HG02870 (cell line): ENCODE data around the gene ECHDC1.

Source experiments
- ATAC-seq: cut with Tn5 transposase; IDR thresholded peaks from one replicate; pipeline ENCODE4 v1.9.1; 2021; ENCODE audit warnings: mild to moderate bottlenecking, moderate library complexity; ENCODE audit not compliant: unreplicated experiment

ECHDC1 gene

DNA sequence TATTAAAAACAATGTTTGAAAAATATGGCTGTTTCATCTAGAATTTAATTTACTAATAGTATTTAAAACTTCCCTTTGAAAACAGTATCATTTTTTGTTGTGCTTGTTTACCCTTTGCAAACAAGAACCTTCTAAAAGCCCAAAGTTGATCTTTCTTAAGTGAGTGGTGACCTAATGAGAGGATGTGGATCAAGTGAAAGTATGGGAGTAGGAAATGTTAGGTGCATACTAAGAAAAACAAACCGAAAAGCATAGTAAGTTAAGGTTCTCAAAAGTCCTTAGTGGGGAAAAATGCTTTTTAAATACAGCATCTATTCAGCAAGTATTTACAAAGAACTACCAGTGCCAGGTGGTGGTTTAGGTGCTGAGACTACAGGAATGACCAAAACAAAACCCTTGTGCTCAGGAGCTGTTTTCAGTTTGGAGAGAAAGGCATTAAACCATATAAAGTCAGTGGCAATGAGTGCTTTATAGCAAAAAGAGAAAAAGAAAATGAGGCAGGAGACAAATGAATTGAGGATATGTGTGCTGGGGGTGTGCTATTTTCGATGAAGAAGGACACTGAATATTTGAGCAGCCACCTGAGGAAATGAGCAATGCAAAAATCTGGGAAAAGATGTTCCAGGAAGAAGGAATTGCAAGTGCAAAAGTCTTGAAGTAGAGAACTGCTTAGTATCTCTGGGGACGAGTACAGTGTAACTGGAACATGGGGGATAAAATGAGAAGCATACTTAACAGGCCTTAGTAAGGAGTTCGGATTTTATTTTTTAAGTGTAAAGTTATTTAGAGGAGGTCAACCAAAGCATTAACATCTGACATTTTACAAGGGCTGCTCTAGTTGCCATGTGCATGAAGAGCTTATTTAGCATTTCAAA is 52.8 kb downstream of the ECHDC1 start:
- ATAC-seq: peak; percentile 46

DNA sequence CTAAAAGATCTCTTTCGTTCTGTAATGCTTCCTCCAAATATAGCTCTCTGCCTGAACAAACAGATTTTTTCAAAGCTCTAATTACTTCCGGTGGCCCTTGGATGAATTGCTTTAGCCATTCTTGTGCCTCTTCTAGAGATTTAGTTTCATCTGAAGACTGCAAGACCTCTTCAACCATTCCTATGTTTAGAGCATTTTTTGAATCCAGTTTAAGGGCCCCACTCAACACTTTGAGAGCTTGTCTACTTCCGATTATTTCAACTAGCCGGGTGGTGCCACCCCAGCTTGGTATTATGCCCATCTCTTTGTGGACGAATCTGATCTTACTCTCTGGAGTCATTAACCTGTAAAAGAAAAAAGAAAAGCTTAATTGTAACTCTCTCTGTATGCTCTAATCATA is 53.5 kb downstream of the ECHDC1 start:
- ATAC-seq: no peak

DNA sequence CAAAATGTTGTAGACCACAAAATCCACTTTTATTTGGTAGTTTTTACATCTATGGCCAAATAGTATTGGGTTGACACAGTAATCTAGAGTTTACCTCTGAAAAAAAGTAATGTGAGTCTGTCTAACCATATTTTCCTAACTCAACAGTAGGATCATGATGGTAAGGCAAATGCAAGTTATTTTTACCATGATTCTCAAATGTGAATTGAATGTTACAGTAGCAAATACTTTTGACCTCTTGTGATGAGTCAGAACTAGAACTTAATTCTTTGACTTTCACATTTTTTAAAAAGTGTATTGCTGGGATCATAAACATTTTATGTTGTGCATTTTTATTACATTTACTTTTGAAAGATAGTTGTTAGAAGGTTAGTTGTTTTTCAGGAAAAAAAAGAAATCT is 54.7 kb downstream of the ECHDC1 start:
- ATAC-seq: no peak

DNA sequence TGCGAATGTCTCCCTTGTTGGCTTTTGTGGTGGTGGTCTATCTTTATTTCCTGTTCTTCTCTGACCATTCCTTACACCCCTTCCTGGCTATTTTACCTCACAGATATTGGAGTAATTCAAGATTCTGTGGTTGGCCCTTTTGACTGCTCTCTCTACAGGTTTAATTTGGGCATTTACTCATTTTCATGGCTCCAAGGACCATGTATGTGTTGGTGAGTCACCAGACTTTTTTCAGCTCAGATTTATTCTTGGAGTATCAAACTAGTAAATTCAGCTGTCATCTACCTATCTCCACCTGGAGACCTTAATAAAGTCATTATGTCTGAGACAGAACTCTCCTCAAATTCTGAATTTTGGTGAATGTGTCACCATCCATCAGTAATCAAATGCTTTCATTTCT is 61.2 kb downstream of the ECHDC1 start:
- no peak for ATAC-seq

DNA sequence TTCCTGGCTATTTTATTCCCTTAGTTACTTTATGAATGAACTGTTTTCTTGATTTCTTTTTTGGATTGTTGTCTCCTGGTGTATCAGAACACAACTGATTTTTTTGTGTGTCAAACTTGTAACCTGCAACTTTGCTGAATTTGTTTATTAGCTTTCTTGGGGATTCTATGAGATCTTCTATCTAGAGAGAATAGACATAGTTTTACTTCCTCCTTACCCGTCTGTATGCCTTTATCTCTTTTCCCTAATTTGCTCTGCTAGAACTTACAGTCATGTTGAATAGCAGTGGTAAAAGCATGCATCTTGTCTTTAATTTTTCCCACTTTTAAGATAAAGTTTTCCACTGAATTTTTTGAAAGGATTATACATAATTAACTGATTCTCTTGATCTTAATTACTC is 63.6 kb downstream of the ECHDC1 start:
- peak; percentile 64 for ATAC-seq

DNA sequence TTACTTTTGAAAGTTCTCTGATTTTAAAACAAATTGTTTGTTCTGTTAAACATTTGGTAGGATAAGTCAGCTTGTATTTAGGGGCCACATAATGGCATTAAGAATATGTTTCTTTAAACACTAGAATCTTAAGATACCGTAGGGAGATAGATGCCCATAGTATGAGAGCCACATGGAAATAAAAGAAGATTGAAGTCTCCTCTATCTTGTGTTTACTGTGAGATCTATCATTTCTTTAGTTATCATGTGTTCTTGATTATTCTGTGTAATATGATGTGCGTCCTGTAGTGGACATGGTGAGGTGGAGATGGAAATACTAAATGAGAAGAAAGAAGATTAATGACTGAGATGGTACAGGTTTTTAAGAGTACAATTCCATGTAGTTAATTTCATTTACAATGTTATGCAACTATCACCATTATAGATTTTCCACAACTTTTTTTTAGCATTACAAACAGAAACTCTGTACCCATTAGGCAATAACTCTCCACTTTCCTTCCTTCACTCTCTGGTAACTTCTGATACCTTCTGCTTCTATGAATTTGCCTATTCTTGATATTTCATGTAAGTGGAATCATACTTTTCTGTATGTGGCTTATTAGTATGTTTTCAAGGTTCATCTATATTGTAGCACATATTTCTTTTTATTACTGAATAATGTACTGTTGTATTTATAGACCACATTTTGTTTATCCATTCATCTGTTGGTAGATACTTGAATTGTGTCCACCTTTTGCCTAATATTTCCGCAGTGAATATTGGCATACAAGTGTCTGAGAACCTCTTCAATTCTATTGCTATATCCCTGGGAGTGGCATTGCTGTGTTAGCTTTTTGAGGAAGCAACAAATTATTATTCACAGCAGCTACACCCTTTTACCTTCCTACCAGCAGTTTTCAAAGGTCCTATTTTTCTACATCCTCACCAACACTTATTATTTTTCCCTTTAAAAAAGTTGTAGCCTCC is 65.2 kb downstream of the ECHDC1 start:
- no peak for ATAC-seq

DNA sequence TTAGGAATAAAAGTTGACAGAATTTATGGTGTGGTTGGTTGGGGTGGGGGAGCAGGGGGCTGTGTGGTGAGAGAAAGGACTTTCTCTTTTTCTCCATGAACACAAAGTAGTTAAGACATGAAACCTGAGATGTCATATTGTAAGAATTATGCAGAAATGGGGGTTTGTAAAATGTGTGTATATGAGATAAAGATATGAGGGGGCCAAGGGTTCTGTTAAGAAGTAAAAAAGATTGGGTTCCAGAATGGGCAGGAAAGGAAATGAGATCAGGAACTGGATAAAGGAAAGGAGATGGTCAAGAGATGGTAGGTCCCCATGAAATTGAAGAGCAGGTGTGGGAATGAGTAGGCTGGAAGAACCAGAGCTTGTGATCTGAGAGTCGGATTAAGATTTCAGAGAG is 67.1 kb downstream of the ECHDC1 start:
- no peak for ATAC-seq

DNA sequence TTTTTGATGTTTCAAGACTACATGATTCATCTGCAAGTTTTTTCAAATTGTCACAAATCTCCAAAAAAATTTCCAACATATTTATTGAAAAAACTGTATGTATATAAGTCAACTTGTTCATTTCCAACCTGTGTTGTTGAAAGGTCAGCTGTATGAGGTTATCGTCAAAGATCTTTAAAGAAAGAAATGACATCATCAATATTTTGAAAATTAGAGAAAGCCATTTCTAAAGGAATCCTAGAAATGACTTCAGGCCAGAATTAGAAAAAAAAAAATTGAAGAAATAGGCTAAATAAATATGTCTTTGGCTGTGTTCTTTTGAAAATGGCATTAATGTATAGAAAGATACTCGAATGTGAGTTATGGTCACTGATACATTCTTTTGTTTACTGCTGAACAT is 69.9 kb downstream of the ECHDC1 start:
- no peak for ATAC-seq

DNA sequence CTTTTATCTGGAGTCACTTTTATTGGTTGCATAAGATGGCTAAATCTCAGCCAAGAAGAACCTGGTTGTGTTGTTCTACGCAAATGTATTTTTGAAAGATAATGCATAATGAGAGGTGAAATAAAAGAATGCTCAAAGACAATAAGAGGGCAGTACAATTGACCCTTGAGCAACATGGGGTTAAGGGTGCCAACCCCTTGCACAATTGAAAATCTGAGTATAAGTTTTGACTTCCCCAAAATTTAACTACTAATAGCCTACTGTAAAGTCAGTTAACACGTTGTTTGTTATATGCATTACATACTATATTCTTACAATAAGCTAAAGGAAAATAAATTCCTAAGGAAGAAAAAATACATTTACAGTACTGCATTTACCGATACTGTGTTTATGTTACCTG is 70.8 kb downstream of the ECHDC1 start:
- ATAC-seq: no peak

DNA sequence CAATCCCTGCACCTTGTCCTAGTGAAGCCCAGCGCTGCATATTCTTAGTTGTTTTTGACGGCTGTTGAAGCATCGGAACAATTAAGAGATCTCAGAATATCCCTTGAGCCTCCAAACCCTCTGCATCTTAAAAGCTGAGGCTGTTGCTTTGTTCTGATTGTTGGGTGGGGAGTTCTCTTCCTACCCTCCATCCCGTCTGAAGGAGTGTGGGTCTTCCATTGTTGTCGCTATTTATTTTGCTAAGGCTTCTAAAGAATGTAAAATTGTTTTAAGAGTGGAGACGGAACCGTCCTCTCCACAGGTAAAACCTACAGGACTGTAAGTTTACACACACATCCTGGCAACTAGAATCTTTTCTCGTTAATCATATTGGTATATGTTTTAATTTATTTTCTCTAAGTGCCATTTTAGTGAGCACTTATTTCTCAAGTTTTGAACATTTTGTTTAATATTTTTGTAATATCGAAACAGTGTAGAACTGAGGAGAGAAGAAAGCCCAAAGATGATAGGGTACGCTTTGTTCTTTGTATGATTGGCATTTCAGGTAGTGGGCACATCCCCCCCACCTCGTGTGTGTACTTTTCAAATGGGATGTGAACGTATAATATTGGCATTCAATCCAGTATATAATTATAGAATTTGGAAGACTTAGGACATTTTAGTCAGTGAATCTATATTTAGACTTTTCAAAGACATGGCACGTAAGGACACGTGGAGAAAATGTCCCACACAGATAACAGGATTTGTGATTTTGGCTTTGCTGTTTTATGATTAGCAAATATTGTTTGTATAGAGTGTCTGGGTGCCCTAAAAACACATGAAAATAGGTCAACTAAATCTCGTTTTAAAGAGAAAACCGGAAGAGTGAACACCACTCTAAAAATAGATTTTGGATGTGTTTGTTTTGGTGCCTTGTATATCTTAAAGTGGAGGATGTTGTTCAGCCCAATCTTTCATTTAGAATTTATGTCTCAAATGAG is 75.5 kb downstream of the ECHDC1 start:
- no peak for ATAC-seq

DNA sequence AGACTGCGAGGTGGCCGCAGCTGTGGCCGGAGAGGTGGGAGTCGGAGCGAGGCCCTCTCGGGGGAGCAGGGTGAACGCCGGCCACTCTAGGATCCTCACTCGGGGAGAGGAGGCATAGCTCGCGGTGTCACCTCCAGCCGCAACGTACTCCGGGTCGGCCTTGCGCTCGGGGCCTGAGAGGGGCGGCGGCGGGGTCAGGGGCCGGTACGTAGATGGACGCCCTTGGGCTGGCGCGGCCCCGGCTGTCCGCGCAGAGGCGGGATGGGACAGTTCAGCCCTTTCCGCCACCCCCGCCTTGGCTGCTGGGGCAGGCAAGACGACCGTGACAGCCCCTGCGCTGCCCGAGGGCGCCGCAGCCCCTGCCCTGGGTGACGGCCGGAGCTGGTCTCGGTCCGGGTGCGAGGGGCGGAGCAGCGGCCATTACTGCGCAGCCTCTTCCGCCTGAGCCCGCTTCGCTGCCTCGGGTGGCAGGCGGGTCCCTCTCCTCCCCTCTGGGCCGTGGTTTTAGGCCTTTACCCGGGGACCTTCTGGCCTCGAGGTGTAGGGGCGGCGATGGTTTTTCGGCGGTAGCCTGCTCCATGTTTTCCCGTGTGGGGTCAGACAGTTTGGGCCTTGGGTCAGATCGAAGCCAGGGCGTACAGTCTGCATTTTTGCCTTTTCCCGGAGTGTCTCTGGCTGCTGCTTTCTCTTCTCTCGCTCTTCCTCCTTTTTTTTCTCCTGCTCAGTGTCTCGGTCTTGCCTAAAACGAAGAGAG is 76.3 kb downstream of the ECHDC1 start:
- ATAC-seq: peak; percentile 78

DNA sequence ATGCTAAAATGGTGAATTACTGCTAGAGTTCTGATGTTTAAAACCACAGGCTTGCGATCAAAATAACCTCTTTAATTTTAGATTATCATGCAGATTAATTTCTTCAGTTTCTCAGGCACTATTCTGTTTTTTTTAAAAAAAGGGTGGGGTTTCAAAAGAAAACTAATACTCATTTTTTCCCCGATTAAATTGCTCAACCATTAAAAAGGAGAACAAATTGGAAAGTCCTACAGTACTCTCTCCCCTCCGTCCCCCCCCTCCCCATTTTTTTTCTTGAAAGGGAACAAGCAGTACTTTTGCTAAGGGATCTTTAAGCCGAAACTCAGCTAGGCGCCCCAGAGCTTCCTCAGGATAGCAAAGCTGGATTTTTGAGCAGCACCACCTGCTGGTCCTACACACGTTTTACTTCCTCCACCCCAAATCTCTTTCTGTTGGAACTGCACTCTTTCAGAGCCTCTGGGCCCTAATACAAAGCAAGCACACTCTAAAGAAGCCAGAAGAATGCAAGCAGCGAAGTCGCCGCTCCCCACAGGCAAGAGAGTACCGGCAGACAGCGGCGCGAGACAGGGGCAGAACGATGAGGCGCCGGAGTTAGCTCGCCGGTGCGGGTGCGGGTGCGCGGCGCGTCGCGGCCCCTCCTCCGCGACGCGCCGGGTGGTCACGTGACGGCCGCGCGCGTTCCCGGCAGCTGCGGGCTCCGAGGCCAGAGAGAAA is 77.1 kb downstream of the ECHDC1 start, which contains the start of gene RNF146:
Gene RNF146, plus strand, starts transcription at position 687 of the 714 bp plus-strand sequence. CDS start 13,475 bp downstream, outside the sequence.
- ATAC-seq: peak; percentile 69

DNA sequence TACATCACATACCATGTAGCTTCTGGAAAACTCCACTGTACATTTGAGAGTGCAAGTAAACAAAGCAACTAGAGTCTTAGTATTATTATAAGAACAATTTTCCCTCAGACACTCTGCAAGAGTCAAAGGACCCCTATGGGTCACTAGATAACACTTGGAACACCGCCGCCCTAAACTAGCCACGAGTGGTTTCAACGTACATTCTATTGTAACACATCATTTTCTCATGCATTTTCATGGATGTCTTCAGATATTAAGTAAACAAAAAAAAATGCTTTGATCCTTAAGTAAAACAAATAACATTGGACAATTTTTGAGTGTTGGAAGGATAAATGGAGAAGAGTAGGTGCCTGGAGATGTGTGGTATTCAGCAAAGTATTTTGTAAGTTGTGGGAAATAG is 79.9 kb downstream of the ECHDC1 start:
- no peak for ATAC-seq

DNA sequence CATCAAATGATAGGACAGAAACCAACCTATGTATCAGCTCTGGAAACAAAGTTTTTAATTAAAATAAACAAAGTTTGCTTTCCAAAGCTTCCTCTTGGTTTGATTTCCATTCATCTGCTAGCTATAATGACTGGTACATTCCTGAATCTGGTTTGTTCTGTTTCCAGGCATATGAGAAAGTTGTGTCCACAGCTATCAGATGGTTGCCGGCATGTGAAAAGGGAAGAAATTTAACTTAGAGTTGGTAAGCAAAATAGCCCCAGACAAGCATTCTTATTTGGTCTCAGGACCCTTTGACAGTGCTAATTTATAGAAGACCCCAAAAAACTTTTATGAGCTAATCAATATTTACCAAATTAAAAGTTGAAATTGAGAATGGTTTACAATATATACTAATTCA is 80.5 kb downstream of the ECHDC1 start:
- ATAC-seq: no peak

DNA sequence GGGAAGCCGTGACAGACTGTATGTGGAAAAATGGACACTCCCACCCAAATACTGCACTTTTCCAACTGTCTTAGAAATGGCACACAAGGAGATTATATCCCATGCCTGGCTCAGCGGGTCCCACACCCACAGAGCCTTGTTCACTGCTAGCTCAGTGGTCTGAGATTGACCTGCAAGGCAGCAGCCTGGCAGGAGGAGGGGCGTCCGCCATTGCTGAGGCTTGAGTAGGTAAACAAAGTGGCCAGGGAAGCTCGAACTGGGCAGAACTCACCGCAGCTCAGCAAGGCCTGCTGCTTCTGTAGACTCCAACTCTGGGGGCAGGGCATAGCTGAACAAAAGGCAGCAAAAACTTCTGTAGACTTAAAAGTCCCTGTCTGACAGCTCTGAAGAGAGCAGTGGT is 88.1 kb downstream of the ECHDC1 start:
- ATAC-seq: no peak

DNA sequence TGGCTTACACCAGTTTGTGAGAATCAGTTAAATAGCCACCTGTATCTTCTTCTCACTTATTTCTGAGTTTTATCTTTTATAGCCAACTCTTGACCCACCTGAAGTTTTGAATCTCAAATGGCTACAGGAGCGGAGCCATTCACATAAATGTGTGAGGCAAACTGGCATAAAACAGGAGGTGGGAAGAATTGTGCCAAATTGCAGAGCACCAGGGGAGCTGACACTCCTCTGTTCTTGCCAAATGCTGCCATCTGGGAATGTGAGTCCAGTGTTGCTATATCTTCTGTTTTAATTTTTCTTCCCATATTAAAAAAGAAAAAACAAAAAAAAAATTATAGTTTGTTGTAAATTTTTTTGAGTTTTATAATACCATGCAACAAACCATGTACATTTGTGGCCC is 93.8 kb downstream of the ECHDC1 start:
- ATAC-seq: no peak

DNA sequence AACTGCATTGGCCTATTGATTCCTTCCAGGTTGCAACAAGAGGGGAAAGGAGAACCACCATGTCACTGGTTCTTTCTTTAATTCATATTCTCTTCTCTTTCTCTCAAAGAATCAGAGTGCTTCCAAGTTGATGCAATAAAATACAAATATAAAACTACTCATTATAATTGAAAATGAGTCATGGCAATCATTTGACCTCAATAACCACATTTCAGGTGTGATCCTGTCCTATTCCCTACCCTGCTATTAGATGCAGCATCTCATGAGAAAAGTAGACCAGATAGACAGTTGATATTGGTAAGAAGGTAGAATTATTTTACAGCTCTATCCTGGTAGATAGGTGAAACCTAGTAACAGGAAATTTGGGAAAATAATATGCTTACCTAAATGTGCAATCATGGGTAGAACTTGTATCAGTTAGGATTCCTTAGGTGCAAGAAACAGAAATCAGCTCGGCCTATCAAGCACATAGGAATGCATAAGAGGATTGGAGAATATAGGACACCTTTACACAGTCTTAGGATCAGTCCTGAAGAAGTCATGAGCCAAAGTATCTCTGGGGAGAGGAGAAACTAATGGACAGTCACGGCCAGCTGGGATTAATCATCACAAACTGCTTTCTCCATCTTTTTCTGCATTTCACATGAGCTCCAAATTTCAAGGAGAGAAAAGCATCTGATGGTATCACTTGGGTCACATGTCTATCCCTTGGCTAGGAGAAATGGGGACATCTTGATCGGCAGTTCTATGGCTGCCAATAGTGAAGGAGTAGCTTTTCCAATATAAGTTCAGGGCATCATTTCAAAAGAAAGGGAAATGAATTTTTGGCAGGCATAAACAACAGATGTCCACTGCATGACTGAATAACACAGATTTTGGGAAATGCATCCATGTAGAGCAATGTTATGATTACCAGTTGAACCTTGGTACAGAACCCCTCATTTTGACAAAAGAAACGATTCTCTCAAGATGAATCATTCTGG is 96.0 kb downstream of the ECHDC1 start:
- no peak for ATAC-seq

DNA sequence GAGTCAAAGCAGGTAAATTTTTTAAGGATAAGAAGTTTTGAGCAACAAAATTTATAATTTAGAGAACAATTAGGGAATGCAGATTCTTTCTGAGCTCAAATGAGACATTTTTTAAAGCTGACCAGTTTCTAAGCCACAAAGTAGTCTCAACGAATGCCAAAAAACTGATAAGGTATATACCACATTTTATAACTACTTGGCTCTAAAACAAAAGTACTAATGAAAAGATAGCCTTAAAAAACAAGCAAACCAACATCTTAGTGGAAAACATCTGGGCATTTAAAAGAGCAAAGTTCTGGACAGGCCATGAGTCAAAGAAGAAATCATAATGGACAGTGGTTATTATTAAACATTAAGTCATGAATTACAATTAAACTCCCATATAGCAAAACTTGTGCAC is 99.9 kb downstream of the ECHDC1 start:
- no peak for ATAC-seq
